IPS-15b (cell line): Measurements from ENCODE around the gene FOS.
"Not testable (repeated sequence)": the region's sequence is repeated elsewhere in the genome, so short reads cannot be mapped to it uniquely, and the experiment has no call there.

Source experiments
- H3K27me3 ChIP-seq: one replicate; pipeline ENCODE4 v1.6.1; 2013; ENCODE audit warnings: low read length; ENCODE audit not compliant: control insufficient read depth, insufficient read depth
- H3K36me3 ChIP-seq: one replicate; pipeline ENCODE4 v1.6.1; 2013; ENCODE audit warnings: low read length; ENCODE audit not compliant: control insufficient read depth, insufficient read depth
- H3K4me1 ChIP-seq: one replicate; pipeline ENCODE4 v1.6.1; 2013; ENCODE audit warnings: mild to moderate bottlenecking, low read length; ENCODE audit not compliant: control insufficient read depth, insufficient read depth
- H3K4me3 ChIP-seq: one replicate; pipeline ENCODE4 v1.5.1; 2013; ENCODE audit warnings: low read depth, low read length
- H3K9ac ChIP-seq: one replicate; pipeline ENCODE4 v1.6.1; 2013; ENCODE audit warnings: low read depth, mild to moderate bottlenecking, low read length
- H3K9me3 ChIP-seq: one replicate; pipeline ENCODE4 v1.6.1; 2013; ENCODE audit warnings: mild to moderate bottlenecking, low read length; ENCODE audit not compliant: control insufficient read depth, insufficient read depth

Gene FOS

DNA sequence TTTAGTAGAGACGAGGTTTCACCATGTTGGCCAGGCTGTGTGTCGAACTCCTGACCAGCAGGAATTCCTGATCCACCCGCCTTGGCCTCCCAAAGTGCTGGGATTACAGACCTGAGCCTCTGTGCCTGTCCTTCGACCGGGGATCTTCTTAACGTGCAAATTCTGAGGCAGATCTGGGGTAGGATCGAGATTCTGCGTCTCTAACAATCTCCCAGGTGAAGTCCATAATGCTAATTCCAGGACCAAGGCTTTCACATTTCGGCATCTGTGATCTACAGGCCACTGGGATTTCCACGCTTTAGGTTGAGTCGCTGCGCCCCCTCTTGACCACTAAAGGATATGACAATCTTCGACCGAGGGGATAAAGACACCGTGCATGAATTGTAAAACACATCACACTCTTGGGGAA, 24.8 kb downstream of the FOS start:
- Histone ChIP-seq H3K4me1 (no peaks in the 10 kb centered on the region), H3K36me3 (no peaks in the 10 kb centered on the region), H3K9ac (no peak overlapping the region), H3K9me3 (no peaks in the 10 kb centered on the region), H3K4me3 (no peak overlapping the region), H3K27me3 (no peaks in the 10 kb centered on the region)

- H3K4me3 ChIP-seq, H3K9ac ChIP-seq, H3K9me3 ChIP-seq, H3K36me3 ChIP-seq, H3K27me3 ChIP-seq, H3K4me1 ChIP-seq: not testable (repeated sequence)
Measured at GRCh38 chr14:75306410-75306809, 27.8 kb downstream of the FOS start.

GRCh38 chr14:75306927-75307699, 28.5 kb downstream of the FOS start:
- Histone ChIP-seq H3K36me3 (no peaks in the 10 kb centered on the region), H3K9ac (no peak overlapping the region), H3K9me3 (no peaks in the 10 kb centered on the region), H3K4me3 (no peak overlapping the region), H3K27me3 (no peaks in the 10 kb centered on the region), H3K4me1 (peaks cover 2% of the 10 kb centered on the region)

GRCh38 chr14:75307700-75308379, 29.2 kb downstream of the FOS start:
- Histone ChIP-seq H3K27me3 (no peaks in the 10 kb centered on the region), H3K9me3 (no peaks in the 10 kb centered on the region), H3K4me3 (no peak overlapping the region), H3K9ac (no peak overlapping the region), H3K36me3 (no peaks in the 10 kb centered on the region), H3K4me1 (peaks cover 2% of the 10 kb centered on the region)

DNA sequence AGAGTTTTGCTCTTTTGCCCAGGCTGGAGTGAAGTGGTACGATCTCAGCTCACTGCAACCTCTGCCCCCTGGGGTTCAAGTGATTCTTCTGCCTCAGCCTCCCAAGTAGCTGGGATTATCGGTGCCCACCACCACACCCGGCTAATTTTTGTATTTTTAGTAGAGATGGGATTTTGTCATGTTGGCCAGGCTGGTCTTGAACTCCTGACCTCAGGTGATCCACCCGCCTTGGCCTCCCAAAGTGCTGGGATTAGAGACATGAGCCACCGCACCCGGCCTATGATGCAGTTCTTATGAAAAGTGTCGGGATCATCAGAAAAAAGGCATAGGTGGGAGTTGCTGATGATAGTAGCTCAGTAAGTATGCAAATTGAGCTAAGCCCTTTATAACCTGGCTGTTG, 30.4 kb downstream of the FOS start:
- not testable (repeated sequence) for H3K4me1 ChIP-seq, H3K36me3 ChIP-seq, H3K9ac ChIP-seq, H3K4me3 ChIP-seq, H3K9me3 ChIP-seq, H3K27me3 ChIP-seq

- H3K36me3 ChIP-seq, H3K9ac ChIP-seq, H3K27me3 ChIP-seq, H3K4me3 ChIP-seq, H3K4me1 ChIP-seq, H3K9me3 ChIP-seq: not testable (repeated sequence)
Measured at GRCh38 chr14:75309561-75309960, 30.9 kb downstream of the FOS start.

GRCh38 chr14:75310295-75311111, 31.9 kb downstream of the FOS start:
- H3K4me3 ChIP-seq, result peak overlapping the region; percentile 18
- no peaks in the 10 kb centered on the region for H3K27me3 ChIP-seq
- H3K9ac ChIP-seq, result peak overlapping the region; percentile 24

DNA sequence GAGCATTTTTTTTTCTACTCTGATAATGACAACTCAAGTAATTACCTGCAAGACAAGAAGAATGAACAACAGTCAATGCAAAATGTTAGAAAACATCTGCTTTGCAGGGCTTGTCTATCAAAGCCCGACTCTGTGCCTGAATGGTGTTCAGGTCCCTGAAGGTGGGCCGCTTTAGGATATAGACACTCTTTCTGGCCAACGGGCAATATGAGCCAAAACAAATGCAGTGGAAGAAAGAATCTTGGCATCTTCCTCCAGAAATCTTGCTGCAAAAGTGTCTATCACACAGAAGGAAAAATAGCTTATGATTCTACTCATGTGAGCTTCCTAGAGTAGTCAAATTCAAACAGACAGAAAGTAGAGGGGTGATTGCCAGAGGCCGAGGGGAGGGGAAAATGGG, 32.7 kb downstream of the FOS start:
- peaks cover 2% of the 10 kb centered on the region for H3K4me1 ChIP-seq
- no peaks in the 10 kb centered on the region for H3K27me3 ChIP-seq
- H3K9me3 ChIP-seq, result no peaks in the 10 kb centered on the region
- H3K4me3 ChIP-seq, result no peak overlapping the region
- H3K9ac ChIP-seq, result no peak overlapping the region
- H3K36me3 ChIP-seq, result no peaks in the 10 kb centered on the region

More at GRCh38 chr14:75310295-75311111, 31.9 kb downstream of the FOS start:
- peaks cover 2% of the 10 kb centered on the region for H3K4me1 ChIP-seq
- no peaks in the 10 kb centered on the region for H3K36me3 ChIP-seq
- no peaks in the 10 kb centered on the region for H3K9me3 ChIP-seq

DNA sequence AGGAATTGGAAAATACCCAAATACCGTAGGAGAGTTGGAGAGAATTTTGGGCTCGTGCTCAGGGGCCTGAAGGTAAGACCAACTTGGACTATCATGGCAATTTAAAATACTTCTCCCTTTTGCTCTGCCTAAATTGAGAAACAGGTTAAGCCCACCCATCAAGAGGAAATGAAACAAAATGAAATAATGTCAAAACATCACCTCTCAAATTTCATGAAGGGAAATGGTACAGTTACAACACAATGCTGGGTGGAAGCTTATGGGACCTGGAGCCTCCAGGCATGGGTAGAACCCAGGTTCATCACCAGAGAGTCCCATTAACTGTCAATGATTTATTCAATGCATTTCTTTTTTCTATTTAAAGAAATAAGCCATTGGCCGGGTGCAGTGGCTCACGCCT, 33.7 kb downstream of the FOS start:
- no peak overlapping the region for H3K4me3 ChIP-seq
- no peaks in the 10 kb centered on the region for H3K36me3 ChIP-seq
- H3K4me1 ChIP-seq, result peaks cover 2% of the 10 kb centered on the region
- no peak overlapping the region for H3K9ac ChIP-seq
- H3K27me3 ChIP-seq, result no peaks in the 10 kb centered on the region
- H3K9me3 ChIP-seq, result no peaks in the 10 kb centered on the region

DNA sequence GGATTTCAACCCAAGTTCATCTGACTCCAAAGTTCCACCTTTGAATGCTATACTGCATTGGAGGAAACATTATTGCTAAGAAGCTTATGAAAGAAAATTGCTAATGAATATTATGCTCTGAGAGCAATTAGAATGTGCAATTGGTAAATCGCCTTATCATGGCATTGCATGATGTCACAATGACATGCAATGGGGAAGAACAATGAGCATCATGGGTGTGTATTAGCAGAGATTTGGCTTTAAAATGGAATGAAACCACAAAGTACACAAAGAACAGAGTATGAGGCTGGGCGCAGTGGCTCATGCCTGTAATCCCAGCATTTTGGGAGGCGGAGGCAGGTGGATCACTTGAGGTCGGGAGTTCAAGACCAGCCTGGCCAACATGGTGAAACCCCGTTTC, 34.7 kb downstream of the FOS start:
- H3K9ac ChIP-seq, result no peak overlapping the region
- H3K4me3 ChIP-seq, result no peak overlapping the region
- H3K9me3 ChIP-seq, result no peaks in the 10 kb centered on the region
- no peaks in the 10 kb centered on the region for H3K27me3 ChIP-seq
- H3K36me3 ChIP-seq, result no peaks in the 10 kb centered on the region
- H3K4me1 ChIP-seq, result peaks cover 2% of the 10 kb centered on the region

DNA sequence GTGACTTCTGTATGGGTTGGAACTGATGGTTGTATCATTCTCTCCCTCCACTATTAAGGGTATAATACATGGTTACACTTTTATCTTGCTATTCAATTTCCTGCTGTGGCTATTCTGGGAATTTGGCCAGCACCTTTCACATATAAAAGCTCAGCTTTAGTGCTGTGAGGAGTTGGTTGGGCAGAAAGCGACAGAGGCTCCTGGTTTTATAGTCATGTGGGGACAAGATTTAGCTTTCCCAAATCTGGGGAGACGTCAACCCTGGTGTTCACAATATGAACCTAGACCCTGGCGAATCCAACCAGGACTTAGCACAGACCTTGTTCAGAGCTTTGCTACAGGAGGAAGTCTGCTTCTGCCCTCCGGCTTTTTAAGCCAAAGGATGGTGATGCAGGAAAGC, 36.5 kb downstream of the FOS start:
- Histone ChIP-seq H3K27me3 (no peaks in the 10 kb centered on the region), H3K4me1 (peaks cover 2% of the 10 kb centered on the region), H3K4me3 (no peak overlapping the region), H3K9ac (no peak overlapping the region), H3K36me3 (no peaks in the 10 kb centered on the region), H3K9me3 (no peaks in the 10 kb centered on the region)
